NK-92 treated with Interleukin-12 subunit alpha and Interleukin-12 subunit beta, amount 100 ng/mL, for 24 hours (cell line): ENCODE data around the gene POF1B.

Experiments used
- DNase-seq: peaks from one replicate; lab custom pipeline; 2025; lab: John Stamatoyannopoulos, UW

POF1B gene

GRCh38 chrX:85243761-85244449 lies 135.6 kb downstream of the POF1B start, which contains the start of the genes SATL1 and ZNF711:
TSS of gene SATL1 (minus strand) at chrX:85243779. CDS start at chrX:85108968, 134,811 bp downstream.
TSS of gene ZNF711 (plus strand) at chrX:85243991. CDS start at chrX:85247573, 3,582 bp downstream.
- DNase-seq = no peak

- DNase-seq = no peak
Measured at GRCh38 chrX:85243155-85243554, 136.3 kb downstream of the POF1B start.
